Measurements from ENCODE around the gene SNRPA. TPM values are rescaled to one million over a fixed set of nuclear protein-coding genes. Genes with fewer than 3 reads are reported as not detected.

The SNRPA gene
- 55.1 and 61.4 TPM in 2 replicates for total RNA-seq

DNA sequence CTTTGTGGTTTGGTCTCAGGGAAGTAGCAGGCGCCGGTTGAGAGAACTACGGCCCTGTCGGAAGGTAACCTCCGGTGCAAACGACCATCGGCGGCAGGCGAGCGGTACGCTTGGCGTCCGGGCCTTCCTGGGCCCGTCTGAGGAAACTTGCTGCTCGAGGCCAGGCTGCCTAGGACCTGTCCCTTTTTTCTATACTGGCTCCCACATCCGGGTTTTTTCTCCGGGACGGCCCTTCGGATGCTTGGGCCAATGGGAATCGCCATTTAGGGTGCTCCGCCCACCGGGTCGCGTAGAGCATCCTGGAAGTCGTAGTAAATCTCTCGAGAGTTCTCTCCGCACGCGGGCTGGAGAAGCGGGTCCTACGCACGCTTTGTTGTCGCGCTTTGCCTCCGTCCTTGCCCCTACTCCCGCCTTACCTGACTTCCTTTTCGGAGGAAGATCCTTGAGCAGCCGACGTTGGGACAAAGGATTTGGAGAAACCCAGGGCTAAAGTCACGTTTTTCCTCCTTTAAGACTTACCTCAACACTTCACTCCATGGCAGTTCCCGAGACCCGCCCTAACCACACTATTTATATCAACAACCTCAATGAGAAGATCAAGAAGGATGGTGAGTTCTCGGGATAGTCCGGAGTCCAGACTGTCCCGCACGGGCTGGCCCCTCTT lies at the start of gene SNRPA:
Gene SNRPA, plus strand, starts transcription at position 330 of the 664 bp plus-strand sequence. Its CDS starts 206 bp downstream, at position 536.

GRCh38 chr19:40716482-40717324 lies 34.3 kb upstream of the SNRPA start, which contains the start of the genes COQ8B and ITPKC:
Gene COQ8B (minus strand): TSS chr19:40716886. CDS start chr19:40714632, 2,254 bp downstream.
Gene ITPKC (plus strand): TSS chr19:40717112. CDS start chr19:40717136, 24 bp downstream.

GRCh38 chr19:40750058-40750873 lies 737 bp upstream of the SNRPA start, which contains the start of gene ACTMAP:
Gene ACTMAP (minus strand): TSS chr19:40750477. CDS start chr19:40749803, 674 bp downstream.

DNA sequence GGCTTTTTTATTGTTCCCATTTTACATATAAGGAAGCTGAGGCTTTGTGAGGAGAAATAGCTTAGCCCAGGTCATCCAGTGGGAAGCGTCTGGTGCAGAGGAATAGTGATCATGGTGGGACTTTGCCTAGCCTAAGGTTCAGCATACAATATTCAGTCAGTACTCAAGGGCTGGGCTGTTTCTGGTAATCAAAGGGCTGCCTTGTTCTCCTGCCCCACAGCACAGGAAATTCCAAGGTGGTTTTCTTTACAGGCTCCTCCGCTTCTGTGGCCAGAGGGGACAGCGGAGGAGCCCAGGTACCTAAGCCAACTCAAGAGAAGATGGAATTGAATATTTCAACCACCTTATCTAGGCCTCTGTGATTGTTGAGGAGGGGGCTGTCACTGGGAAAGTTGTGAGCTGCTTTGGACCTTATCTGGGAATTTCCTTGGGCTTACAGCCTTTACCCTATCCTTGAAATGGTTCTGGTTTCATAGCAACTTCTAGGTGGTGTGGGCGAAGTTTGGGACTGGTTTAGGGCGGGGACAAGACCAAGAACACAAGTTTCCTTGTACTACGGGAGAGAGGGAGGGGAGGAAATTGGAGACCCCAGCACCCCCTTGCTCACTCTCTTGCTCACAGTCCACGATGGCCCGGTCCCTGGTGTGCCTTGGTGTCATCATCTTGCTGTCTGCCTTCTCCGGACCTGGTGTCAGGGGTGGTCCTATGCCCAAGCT lies 24.1 kb downstream of the SNRPA start, which contains the start of gene MIA:
Gene MIA, plus strand, starts transcription at position 606 of the 716 bp plus-strand sequence. Its CDS starts 22 bp downstream, at position 628.

DNA sequence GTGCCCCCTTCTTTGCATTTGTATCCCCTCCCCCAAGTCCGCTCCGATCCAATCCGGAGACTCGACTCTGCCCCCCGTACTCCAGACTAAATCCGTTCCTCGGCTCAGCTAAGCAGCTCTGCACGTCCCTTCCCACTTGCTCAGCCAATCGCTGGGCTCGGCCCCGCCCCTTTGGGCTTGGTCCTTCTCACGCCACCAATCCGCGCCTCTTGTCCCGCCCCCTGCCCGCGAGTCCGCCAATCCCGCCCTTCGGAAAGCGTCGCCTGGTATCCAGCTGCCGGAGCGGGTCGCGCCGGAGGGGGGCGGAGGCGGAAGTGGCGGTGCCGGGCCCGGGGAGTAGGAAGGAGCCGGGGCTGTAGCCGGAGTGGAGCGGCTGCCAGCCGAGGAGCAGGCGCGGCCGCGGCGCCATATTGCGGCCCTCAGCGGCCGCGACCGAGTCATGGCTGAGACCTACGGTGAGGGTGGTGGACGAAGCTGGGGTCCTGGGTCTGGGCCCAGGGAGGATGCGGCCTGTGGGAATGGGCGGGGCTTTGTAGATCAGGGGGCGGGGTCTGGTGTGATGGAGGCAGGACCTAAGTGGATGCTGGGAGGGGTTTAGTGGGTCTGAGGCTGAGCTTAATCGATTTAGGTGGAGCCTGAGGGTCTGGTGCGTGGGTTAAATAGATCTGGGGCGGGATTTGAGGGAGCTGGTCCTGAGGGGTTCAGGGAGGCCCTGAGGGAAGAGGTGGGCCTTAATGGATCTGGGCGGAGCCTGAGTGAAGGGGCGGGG lies 27.1 kb downstream of the SNRPA start, which contains the start of gene RAB4B:
Gene RAB4B, plus strand, starts transcription at position 311 of the 769 bp plus-strand sequence. Its CDS starts 129 bp downstream, at position 440.

DNA sequence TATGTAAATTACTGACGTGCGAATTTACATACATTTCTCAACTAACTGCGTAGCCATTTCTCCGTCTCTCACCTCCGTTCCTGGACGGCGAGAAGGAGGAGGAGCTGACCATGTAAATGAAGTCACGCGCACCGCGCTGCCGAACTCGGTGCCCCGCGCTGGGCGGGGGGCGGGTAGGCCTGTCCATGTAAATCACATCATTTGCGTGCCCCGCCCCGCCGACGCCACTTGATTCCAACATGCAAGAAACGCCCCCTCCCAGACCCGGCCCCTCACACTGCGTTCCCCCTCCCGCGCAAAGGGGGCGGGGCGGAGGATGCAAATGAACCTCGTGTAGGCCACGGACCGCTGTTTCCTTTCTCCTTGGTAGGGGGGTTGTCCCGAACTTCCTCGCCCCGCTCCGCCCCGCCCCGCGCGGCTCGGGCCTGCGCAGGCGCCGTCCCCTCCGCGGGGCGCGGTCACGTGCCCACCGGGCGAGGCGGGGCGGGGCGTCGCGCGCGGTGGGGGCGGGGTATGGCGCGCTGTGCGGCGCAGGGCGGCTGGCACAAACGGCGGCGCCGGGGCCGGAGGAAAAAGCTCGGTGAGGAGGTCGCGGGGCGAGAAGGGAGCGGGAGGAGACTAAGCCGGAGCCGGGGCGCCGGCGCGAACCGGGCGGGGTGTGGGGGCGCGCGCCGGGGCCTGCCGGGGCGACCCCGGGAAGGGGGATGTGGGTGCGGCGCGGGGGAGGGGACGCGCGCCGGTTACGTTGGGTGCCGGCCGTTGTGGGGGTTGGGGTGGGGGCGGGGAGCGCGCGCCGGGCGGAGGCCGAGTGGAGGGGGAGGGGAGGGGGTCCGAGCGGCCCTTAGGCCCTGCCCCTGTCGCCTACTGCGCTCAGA lies 47.9 kb downstream of the SNRPA start, which contains the start of gene EGLN2:
Gene EGLN2, plus strand, starts transcription at position 509 of the 875 bp plus-strand sequence. CDS start 1,382 bp downstream, outside the sequence.

Small RNAs within 50 kb of the gene (small RNA-seq; reads per million reads assigned to genes)
- not detected for gene RNU6-195P

Other genes with a start within 250 kb of the SNRPA start
- gene SHKBP1, start 174.3 kb upstream of the SNRPA start, total RNA-seq = 20.2 and 29.7 TPM in 2 replicates
- gene LTBP4, start 149.8 kb upstream of the SNRPA start, total RNA-seq = 5.3 and 33.6 TPM in 2 replicates
- 23.5 and 30.2 TPM in 2 replicates for gene NUMBL, start 60.6 kb upstream of the SNRPA start, total RNA-seq
- gene COQ8B, start 34.3 kb upstream of the SNRPA start, total RNA-seq = 13.5 and 18.3 TPM in 2 replicates
- gene ITPKC, start 34.1 kb upstream of the SNRPA start, total RNA-seq = 13.4 and 20.2 TPM in 2 replicates
- 1.1 and 1.6 TPM in 2 replicates for gene ACTMAP, start 726 bp upstream of the SNRPA start, total RNA-seq
- gene MIA, start 24.3 kb downstream of the SNRPA start, total RNA-seq = not detected in 2 replicates
- 14.6 and 19.6 TPM in 2 replicates for gene RAB4B, start 27.0 kb downstream of the SNRPA start, total RNA-seq
- 92.3 and 102 TPM in 2 replicates for gene EGLN2, start 48.0 kb downstream of the SNRPA start, total RNA-seq
- not detected in 2 replicates for gene CYP2A6, start 99.2 kb downstream of the SNRPA start, total RNA-seq
- not detected in 2 replicates for gene CYP2A7, start 131.0 kb downstream of the SNRPA start, total RNA-seq
- gene CYP2B6, start 240.1 kb downstream of the SNRPA start, total RNA-seq = not detected in 2 replicates